ENCODE data around the gene MTG2.

MTG2 gene

GRCh38 chr20:62182469-62183425, at the start of gene MTG2:
Gene MTG2, plus strand, starts transcription at chr20:62183028. Its CDS starts 10,393 bp downstream, at chr20:62193421.
- peak; percentile 98 to 99 for DNase-seq

- no peak for DNase-seq
Measured at GRCh38 chr20:62133051-62133845, 49.6 kb upstream of the MTG2 start.

- DNase-seq = no peak
Measured at GRCh38 chr20:62133864-62134263, 49.0 kb upstream of the MTG2 start.

- no peak for DNase-seq
Measured at GRCh38 chr20:62134735-62135231, 48.0 kb upstream of the MTG2 start.

GRCh38 chr20:62135573-62136266, 47.1 kb upstream of the MTG2 start:
- no peak for DNase-seq

DNA sequence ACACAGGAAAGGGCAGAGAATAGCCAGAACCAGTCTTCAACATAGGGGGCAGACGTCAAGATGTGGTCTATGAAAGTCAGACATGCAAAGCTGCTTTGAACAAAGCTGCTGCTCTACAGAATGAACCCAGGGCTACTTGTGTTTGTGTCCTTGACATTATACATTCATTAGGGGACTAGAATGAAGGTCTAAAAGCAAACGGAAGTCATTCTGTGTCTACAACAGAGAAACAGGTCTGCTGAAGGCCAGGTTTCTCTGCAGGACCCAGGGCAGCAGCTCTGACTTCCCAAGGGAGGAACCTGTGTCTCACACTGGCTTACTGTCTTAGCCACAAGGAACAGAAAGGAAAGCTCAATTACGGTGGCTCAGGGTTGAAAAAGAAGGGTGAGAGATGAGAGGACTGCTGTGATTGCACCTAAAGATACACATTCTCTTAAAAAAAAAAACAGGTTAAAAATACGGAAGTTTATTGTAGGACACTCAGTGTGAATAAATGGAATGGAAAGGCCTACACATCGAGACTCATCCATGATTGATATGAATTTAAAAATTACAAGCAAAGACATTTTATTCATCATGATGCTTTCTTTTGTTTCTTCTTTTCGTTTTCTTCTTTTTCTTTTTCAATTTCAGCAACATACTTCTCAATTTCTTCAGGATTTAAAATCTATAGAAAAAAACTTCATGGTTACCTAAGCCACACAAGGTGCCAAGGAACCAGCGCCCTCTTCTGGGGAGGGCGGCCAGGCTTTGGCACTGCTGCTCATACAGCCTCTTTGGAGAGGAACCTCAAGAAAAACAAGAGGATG, 46.3 kb upstream of the MTG2 start:
- peak; percentile 25 to 75 for DNase-seq

DNA sequence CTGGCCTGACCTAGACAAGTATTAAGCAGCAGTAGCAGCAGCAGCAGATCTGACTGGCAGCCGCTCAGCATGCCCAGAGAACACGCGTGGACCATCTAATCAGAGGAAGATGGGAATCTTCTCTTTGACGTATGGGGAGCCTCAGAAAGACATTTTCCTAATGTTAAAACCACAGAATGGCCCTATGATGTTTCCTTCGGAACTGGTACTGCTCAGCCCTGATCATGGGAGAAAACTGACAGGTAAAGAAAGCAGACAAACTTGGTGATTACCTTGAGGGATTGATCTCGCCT, 45.8 kb upstream of the MTG2 start:
- no peak for DNase-seq

GRCh38 chr20:62137478-62138203, 45.2 kb upstream of the MTG2 start:
- no peak for DNase-seq

DNA sequence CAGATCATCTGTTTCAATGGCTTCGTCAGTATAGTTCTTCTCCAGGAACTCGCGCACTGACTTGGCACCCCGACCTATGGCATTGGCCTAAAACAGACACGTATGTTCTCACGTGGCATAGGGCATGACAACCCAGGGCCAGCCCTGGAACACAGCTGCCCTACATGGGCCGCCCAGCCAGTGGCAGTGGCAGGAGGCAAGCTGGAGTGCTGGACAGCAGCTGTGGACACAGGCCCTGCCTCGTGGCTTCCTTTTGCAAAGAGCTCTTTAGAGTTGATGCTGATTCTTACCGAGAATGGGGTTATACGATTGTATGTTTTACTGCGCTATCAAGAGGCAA, 44.7 kb upstream of the MTG2 start:
- no peak for DNase-seq

- no peak for DNase-seq
Measured at GRCh38 chr20:62138912-62139311, 43.9 kb upstream of the MTG2 start.

GRCh38 chr20:62139636-62140035, 43.2 kb upstream of the MTG2 start:
- DNase-seq = no peak

DNA sequence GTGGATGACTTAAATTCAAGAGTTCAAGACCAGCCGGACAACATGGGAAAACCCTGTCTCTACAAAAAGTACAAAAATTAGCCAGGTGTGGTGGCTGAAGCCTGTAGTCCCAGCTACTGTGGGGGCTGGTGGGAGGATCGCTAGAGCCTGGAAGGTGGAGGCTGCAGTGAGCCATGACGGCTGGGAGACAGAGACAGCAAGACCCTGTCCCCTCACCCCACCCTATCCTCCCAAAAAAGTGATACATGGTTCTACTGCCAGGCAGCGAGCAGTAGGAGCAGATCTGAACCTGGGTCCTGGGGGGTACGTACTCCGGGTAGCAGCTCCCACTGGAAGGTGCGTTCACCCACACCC, 41.8 kb upstream of the MTG2 start:
- no peak for DNase-seq

- no peak for DNase-seq
Measured at GRCh38 chr20:62141397-62142251, 41.2 kb upstream of the MTG2 start.

DNA sequence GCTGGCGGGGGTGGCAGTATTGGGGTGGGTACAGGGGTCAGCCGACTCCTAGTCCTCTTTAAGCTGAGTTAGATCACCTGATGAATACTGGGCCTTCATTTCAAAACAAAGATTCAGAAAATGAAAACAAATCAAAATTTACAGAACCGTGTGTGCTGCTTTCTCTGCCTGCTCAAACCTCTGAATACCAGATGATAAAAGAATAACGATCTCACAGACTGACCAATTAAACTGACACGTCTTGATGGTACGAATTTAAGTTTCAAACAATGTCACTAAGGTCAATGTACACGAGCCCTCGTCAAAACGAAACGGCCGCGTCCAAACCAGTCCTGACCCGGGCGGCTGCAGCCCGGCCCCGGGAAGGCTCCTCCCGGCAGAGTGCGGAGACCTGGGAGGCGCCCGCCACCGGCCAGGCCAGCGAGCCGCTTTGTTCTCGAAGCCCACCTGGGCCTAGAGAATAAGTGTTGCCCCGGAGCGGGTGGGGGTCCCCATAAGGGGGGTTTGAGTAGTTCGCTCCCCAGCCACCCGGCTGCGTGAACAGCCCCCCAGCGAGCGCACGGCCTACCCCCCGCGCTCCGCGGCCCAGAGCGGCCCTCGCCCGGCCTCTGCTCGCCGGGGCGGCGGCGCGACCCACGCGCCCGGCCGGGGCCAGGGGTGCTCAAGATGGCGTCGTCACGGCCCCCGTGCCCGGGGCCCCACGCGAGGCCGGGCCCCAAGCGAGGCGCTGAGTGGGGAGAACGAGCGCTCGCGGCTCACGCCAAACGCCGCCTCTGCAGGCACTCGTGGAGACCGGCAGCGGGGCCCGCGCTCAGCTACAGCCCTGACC, 40.4 kb upstream of the MTG2 start:
- no peak for DNase-seq

- peak; percentile 85 to 89 for DNase-seq
Measured at GRCh38 chr20:62143081-62143956, 39.5 kb upstream of the MTG2 start, which contains the start of the genes PSMA7 and SS18L1. Gene PSMA7, minus strand, starts transcription at chr20:62143394. Its CDS starts 91 bp downstream, at chr20:62143303. Gene SS18L1, plus strand, starts transcription at chr20:62143769. Its CDS starts 52 bp downstream, at chr20:62143821.

- DNase-seq = peak in 1 of 2 experiments; percentile 14
Measured at GRCh38 chr20:62143957-62144825, 38.6 kb upstream of the MTG2 start.

GRCh38 chr20:62145688-62146018, 37.2 kb upstream of the MTG2 start:
- no peak for DNase-seq

Data from NCI-H1930 (cell line).